ENCODE measurements around the gene MAGOH. TPM values are rescaled to one million over a fixed set of nuclear protein-coding genes. Genes with fewer than 3 reads are reported as not detected.

Gene MAGOH
- total and polyA plus RNA-seq, 2 of the 13 experiments (the other 11 are each of a cell fraction or from before 2014, with no cell fraction given): 24.1 to 87.0 TPM

DNA sequence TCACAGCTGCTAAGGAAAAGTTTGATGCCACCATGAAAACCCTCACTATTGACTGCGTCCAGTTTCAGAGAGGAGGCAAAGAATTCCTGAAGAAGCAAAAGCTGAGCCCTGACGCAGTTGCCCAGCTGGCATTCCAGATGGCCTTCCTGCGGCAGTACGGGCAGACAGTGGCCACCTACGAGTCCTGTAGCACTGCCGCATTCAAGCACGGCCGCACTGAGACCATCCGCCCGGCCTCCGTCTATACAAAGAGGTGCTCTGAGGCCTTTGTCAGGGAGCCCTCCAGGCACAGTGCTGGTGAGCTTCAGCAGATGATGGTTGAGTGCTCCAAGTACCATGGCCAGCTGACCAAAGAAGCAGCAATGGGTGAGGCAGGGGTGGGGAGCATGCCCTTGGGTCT, 27.4 kb downstream of the MAGOH start (continued):
- no peak for TF ChIP-seq GLI4 (CRISPR knock-in tag; IDR thresholded peaks at IDR 0.05; ENCODE audit: borderline replicate concordance)
- no peak for TF ChIP-seq TCF12 (IDR thresholded peaks at IDR 0.05)
- TF ChIP-seq TCF12 (CRISPR knock-in tag; IDR thresholded peaks at IDR 0.05): no peak
- TF ChIP-seq, protein P1, sequence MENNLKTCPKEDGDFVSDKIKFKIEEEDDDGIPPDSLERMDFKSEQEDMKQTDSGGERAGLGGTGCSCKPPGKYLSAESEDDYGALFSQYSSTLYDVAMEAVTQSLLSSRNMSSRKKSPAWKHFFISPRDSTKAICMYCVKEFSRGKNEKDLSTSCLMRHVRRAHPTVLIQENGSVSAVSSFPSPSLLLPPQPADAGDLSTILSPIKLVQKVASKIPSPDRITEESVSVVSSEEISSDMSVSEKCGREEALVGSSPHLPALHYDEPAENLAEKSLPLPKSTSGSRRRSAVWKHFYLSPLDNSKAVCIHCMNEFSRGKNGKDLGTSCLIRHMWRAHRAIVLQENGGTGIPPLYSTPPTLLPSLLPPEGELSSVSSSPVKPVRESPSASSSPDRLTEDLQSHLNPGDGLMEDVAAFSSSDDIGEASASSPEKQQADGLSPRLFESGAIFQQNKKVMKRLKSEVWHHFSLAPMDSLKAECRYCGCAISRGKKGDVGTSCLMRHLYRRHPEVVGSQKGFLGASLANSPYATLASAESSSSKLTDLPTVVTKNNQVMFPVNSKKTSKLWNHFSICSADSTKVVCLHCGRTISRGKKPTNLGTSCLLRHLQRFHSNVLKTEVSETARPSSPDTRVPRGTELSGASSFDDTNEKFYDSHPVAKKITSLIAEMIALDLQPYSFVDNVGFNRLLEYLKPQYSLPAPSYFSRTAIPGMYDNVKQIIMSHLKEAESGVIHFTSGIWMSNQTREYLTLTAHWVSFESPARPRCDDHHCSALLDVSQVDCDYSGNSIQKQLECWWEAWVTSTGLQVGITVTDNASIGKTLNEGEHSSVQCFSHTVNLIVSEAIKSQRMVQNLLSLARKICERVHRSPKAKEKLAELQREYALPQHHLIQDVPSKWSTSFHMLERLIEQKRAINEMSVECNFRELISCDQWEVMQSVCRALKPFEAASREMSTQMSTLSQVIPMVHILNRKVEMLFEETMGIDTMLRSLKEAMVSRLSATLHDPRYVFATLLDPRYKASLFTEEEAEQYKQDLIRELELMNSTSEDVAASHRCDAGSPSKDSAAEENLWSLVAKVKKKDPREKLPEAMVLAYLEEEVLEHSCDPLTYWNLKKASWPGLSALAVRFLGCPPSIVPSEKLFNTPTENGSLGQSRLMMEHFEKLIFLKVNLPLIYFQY (CRISPR knock-in tag; IDR thresholded peaks at IDR 0.05; ENCODE audit: borderline replicate concordance): no peak
- no peak for TF ChIP-seq SSRP1 (CRISPR knock-in tag; IDR thresholded peaks at IDR 0.05)
- TF ChIP-seq ZNF616 (CRISPR knock-in tag; IDR thresholded peaks at IDR 0.05; ENCODE audit: low read depth): no peak

DNA sequence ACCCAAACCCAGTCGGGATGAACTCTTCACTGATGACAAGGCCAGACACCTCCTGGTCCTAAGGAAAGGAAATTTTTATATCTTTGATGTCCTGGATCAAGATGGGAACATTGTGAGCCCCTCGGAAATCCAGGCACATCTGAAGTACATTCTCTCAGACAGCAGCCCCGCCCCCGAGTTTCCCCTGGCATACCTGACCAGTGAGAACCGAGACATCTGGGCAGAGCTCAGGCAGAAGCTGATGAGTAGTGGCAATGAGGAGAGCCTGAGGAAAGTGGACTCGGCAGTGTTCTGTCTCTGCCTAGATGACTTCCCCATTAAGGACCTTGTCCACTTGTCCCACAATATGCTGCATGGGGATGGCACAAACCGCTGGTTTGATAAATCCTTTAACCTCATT, 28.0 kb downstream of the MAGOH start:
- Histone ChIP-seq H3K9ac (ENCODE audit: insufficient read depth, low read depth, low read length) (no peak overlapping the region), H3K4me2 (ENCODE audit: low read depth, low read length) (no peak overlapping the region), H4K20me1 (ENCODE audit: insufficient read depth, low read length) (no peaks in the 10 kb centered on the region), H3K27me3 (ENCODE audit: control insufficient read depth in 1 of 2, insufficient read depth in 2 of 2, low read length in 2 of 2) (no peaks in the 10 kb centered on the region), H3K79me2 (ENCODE audit: insufficient read depth, low read length) (no peaks in the 10 kb centered on the region), H3K27ac (ENCODE audit: extremely low read length, insufficient read depth, low read length) (no peak overlapping the region), H3K4me1 (ENCODE audit: insufficient read depth, low read length) (no peaks in the 10 kb centered on the region), H3K36me3 (replicated peaks in 1 of 2; ENCODE audit: control insufficient read depth in 1 of 2, insufficient read depth in 2 of 2, low read length in 2 of 2) (peaks cover 23 to 59% of the 10 kb centered on the region in 2 experiments; a peak in 4 of 5 replicates), H3K9me3 (ENCODE audit: low read length) (peaks cover 15% of the 10 kb centered on the region; the same call in 1 of the 2 replicates), H2AFZ (ENCODE audit: low read length) (no peak overlapping the region), H3K4me3 (replicated peaks in 1 of 3; ENCODE audit: insufficient read depth in 1 of 3, low read depth in 2 of 3, low read length in 3 of 3) (no peak overlapping the region)
- TSS peak; percentile 28 for BruUV-seq (replicated peaks)
- ChIA-PET CTCF (ENCODE audit: low intra/inter-chr PET ratio, low total read pairs) (no interaction called here), POLR2A (no interaction called here)
- no peak for TF ChIP-seq EEA1 (CRISPR knock-in tag; IDR thresholded peaks at IDR 0.05; ENCODE audit: borderline replicate concordance)
- no peak for TF ChIP-seq ZNF790 (CRISPR knock-in tag; IDR thresholded peaks at IDR 0.05; ENCODE audit: borderline replicate concordance)
- TF ChIP-seq, protein P2, sequence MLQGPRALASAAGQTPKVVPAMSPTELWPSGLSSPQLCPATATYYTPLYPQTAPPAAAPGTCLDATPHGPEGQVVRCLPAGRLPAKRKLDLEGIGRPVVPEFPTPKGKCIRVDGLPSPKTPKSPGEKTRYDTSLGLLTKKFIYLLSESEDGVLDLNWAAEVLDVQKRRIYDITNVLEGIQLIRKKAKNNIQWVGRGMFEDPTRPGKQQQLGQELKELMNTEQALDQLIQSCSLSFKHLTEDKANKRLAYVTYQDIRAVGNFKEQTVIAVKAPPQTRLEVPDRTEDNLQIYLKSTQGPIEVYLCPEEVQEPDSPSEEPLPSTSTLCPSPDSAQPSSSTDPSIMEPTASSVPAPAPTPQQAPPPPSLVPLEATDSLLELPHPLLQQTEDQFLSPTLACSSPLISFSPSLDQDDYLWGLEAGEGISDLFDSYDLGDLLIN (CRISPR knock-in tag; IDR thresholded peaks at IDR 0.05; ENCODE audit: borderline replicate concordance): no peak
- no peak for TF ChIP-seq MED13 (CRISPR knock-in tag; IDR thresholded peaks at IDR 0.05)
- no peak for TF ChIP-seq SOX5 (CRISPR knock-in tag; IDR thresholded peaks at IDR 0.05; ENCODE audit: borderline replicate concordance)
- DNase-seq (ENCODE audit: low spot score) (no peak), ATAC-seq (no peak), FAIRE-seq (no peak)
- WGBS (ENCODE audit: low lambda C conversion rate): 93% methylated on average over 7 of the region's 7 CpGs
- intact Hi-C loops (cut with micrococcal nuclease; ENCODE audit: unreplicated experiment) (no loop called here), in situ Hi-C loops (cut with HindIII; ENCODE audit: extremely low pct_ligation_motif_present, low pct_unique_long_range_greater_than_20kb) (no loop called here)

All from HepG2 (cell line).